ENCODE results near the gene STAT2.

- TF ChIP-seq RCOR1 (conservative IDR thresholded peaks at IDR 0.05; ENCODE audit: low read depth, low read length), result no peak
- TF ChIP-seq USF1 (IDR thresholded peaks at IDR 0.05; ENCODE audit: borderline replicate concordance, extremely low read length, insufficient read depth, low read depth, low read length), result no peak
- TF ChIP-seq JUND (IDR thresholded peaks at IDR 0.05; ENCODE audit: low read depth, low read length), result no peak
- no peak for TF ChIP-seq NFIC (IDR thresholded peaks at IDR 0.05; ENCODE audit: low read depth, low read length)
- TF ChIP-seq TAF1 (IDR thresholded peaks at IDR 0.05; ENCODE audit: borderline replicate concordance, low read depth, low read length), result no peak
- TF ChIP-seq RAD21 (IDR thresholded peaks at IDR 0.05; ENCODE audit: insufficient read depth, low read depth, low read length), result no peak
- TF ChIP-seq CTCF (IDR thresholded peaks at IDR 0.05 in 2 of 3, conservative IDR thresholded peaks at IDR 0.05 in 1 of 3; ENCODE audit: control insufficient read depth in 2 of 3, extremely low read depth in 1 of 3, insufficient read depth in 1 of 3, low read depth in 3 of 3, low read length in 3 of 3), result no peak
- TF ChIP-seq POLR2A (IDR thresholded peaks at IDR 0.05; ENCODE audit: low read depth, low read length), result no peak
- no peak for TF ChIP-seq EP300 (IDR thresholded peaks at IDR 0.05; ENCODE audit: borderline replicate concordance in 1 of 2, control insufficient read depth in 1 of 2, low read depth in 2 of 2, low read length in 2 of 2)
- no peak for TF ChIP-seq PBX3 (IDR thresholded peaks at IDR 0.05; ENCODE audit: insufficient replicate concordance, low read depth, low read length)
- no peak for TF ChIP-seq SUZ12 (IDR thresholded peaks at IDR 0.05; ENCODE audit: unreplicated experiment)
- no peak for TF ChIP-seq USF2 (IDR thresholded peaks at IDR 0.05; ENCODE audit: borderline replicate concordance, low read depth, low read length)
These were observed 33.4 kb downstream of the STAT2 start for GRCh38 chr12:56326533-56326932.

Measured in GM12878 (cell line).